Left lung (tissue), 10 donors: ENCODE measurements around the gene PLA2G2F. TPM values are rescaled to one million over a fixed set of nuclear protein-coding genes. Genes with fewer than 3 reads are reported as not detected.

Experiments used
- ATAC-seq: fragments of 200-7000 bp; cut with Tn5 transposase; one replicate; pipeline ENCODE4 v1.9.1; 2020; ENCODE audit warnings: moderate library complexity
- DNase-seq, 4 donors: peaks; one replicate each; pipeline ENCODE4 v3.0.0-alpha.2; 2013 to 2020
- H3K27ac ChIP-seq, 2 donors: fragments of 200-600 bp; sonication (generic) in 1 of 2; one replicate each; pipeline versions ENCODE4 v1.5.0 to v1.8.0; 2020 to 2021
- H3K27me3 ChIP-seq, 2 donors: fragments of 200-600 bp; sonication (generic) in 1 of 2; one replicate each; pipeline versions ENCODE4 v1.5.0 to v1.8.0; 2020 to 2021
- H3K36me3 ChIP-seq, 2 donors: fragments of 200-600 bp; sonication (generic) in 1 of 2; one replicate each; pipeline versions ENCODE4 v1.5.0 to v1.8.0; 2020 to 2021
- H3K4me1 ChIP-seq, 2 donors: fragments of 200-600 bp; one replicate each; pipeline ENCODE4 v1.8.0; 2021
- H3K4me3 ChIP-seq, 2 donors: fragments of 200-600 bp; sonication (generic) in 1 of 2; one replicate each; pipeline versions ENCODE4 v1.5.0 to v1.8.0; 2020 to 2021; ENCODE audit warnings: mild to moderate bottlenecking in 1 of 2
- H3K9me3 ChIP-seq, 2 donors: fragments of 200-600 bp; sonication (generic) in 1 of 2; one replicate each; pipeline versions ENCODE4 v1.5.0 to v1.8.0; 2020 to 2021
- intact Hi-C, 2 donors: fragments of 100-400 bp; cut with DNase I; formaldehyde crosslinking; loops; one replicate each; pipeline versions ENCODE4 v1.11.2 to v1.14.2; 2022
- polyA plus RNA-seq, 6 donors: library from polyadenylated mRNA; unstranded; fragments of 120-200 nt; gene quantifications; one replicate each; pipeline ENCODE4 v1.2.1, GENCODE V29; 2013; ENCODE audit not compliant: insufficient read length in 6 of 6
- total RNA-seq, 2 donors: library from RNA; stranded (reverse); fragmentation: NEBNext Ultra II Directional; extraction: Animal tissue kit (Norgen Biotek cat#: 25700); gene quantifications; one replicate each; pipeline ENCODE4 v1.2.1, GENCODE V29; 2021
- TF ChIP-seq, protein P1 (sequence below), 2 donors: fragments of 200-600 bp; sonication (generic) in 1 of 2; IDR thresholded peaks; one replicate each; pipeline versions ENCODE4 v1.5.0 to v1.8.0; 2021; ENCODE audit warnings: antibody characterized with exemption in 2 of 2
- donor health status: DM: no; HTN: yes; CAD: no.
- donor health status: DM: no; HTN: no; CAD: no.

PLA2G2F gene
- total and polyA plus RNA-seq, 8 donors: not detected

DNA sequence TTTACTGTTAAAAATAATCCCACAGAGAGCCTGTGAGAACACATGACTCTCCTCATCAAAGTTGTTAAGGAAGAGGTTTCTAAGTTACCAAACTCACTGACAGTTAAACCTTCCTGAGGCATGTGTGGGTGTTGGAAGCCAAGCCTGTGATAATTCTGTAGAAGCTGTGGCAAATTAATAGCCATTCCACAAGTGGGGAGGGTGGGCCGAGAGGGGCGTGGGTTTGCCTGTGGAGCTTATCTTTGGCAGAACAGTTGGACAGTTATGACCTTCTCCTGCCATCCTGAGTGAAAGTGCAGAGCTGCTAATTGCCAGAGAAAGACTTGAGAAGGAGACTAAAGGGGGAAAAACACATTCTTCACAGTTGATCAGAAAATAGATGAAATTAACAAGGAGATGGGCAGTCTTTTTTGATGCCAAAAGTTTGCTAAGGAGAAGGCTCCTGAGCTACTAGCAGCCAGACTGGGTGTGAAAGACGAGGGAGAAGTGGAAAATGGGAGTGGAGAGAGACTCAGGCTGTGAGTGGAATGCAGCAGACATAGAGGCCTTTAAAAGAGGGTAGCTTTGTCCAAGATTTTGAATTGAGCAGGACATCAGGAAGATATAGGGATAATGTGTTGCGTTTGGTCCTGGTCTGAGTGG lies 48.8 kb downstream of the PLA2G2F start:
- Histone ChIP-seq H3K27ac (no peak overlapping the region), H3K4me1 (peaks cover 13 to 32% of the 10 kb centered on the region in 2 donors), H3K36me3 (no peaks in the 10 kb centered on the region), H3K27me3 (peaks cover 0 to 41% of the 10 kb centered on the region in 2 donors), H3K9me3 (no peaks in the 10 kb centered on the region), H3K4me3 (no peak overlapping the region)
- DNase-seq: no peak
- ATAC-seq: no peak
- intact Hi-C loops: no loop called here
- TF ChIP-seq, protein P1, sequence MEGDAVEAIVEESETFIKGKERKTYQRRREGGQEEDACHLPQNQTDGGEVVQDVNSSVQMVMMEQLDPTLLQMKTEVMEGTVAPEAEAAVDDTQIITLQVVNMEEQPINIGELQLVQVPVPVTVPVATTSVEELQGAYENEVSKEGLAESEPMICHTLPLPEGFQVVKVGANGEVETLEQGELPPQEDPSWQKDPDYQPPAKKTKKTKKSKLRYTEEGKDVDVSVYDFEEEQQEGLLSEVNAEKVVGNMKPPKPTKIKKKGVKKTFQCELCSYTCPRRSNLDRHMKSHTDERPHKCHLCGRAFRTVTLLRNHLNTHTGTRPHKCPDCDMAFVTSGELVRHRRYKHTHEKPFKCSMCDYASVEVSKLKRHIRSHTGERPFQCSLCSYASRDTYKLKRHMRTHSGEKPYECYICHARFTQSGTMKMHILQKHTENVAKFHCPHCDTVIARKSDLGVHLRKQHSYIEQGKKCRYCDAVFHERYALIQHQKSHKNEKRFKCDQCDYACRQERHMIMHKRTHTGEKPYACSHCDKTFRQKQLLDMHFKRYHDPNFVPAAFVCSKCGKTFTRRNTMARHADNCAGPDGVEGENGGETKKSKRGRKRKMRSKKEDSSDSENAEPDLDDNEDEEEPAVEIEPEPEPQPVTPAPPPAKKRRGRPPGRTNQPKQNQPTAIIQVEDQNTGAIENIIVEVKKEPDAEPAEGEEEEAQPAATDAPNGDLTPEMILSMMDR (IDR thresholded peaks at IDR 0.05): no peak

DNA sequence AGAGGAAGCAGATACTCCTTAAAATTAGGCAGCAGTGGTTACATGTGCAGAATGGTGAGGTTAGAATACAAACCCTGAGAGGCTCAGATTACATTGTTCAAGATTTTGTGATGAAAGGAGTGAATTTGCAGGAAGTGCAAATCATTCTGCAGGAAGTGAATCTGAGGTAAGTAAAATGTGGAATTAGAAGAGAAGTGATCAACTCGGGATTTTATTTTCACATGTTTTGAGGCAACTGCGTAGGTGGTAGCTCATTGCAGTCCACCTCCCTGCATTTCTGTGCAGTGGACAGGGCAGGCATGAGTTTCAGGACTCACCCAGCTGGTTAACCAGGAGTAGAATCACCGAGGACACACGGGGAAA lies 49.3 kb downstream of the PLA2G2F start:
- intact Hi-C loops: no loop called here
- Histone ChIP-seq H3K27me3 (peaks cover 0 to 41% of the 10 kb centered on the region in 2 donors), H3K4me3 (no peak overlapping the region), H3K4me1 (peaks cover 13 to 32% of the 10 kb centered on the region in 2 donors), H3K27ac (no peak overlapping the region), H3K9me3 (no peaks in the 10 kb centered on the region), H3K36me3 (no peaks in the 10 kb centered on the region)
- DNase-seq: no peak
- no peak for ATAC-seq
- TF ChIP-seq, protein P1 (IDR thresholded peaks at IDR 0.05): no peak

DNA sequence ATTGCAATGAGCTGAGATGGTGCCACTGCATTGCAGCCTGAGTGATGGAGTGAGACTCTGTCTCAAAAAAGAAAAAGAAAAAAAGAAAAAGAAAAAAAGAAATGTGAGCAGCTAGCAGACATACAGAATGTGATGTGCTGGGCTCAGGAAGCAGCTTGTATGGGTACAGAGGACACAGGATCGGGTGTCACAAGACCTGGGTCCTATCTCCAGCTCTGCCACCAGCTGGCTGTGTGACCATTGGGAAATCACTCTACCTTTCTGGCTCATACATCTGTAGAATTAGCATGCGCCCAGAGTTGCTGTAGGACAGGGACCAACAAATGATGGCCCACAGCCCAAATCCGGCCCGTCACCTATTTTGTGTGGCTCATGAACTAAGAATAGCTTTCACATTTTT lies 50.5 kb downstream of the PLA2G2F start:
- TF ChIP-seq, protein P1 (IDR thresholded peaks at IDR 0.05): no peak
- Histone ChIP-seq H3K36me3 (no peaks in the 10 kb centered on the region), H3K4me1 (peaks cover 13 to 33% of the 10 kb centered on the region in 2 donors), H3K4me3 (no peak overlapping the region), H3K9me3 (no peaks in the 10 kb centered on the region), H3K27me3 (peaks cover 0 to 40% of the 10 kb centered on the region in 2 donors), H3K27ac (no peak overlapping the region)
- ATAC-seq: no peak
- no peak for DNase-seq
- intact Hi-C loops: no loop called here

DNA sequence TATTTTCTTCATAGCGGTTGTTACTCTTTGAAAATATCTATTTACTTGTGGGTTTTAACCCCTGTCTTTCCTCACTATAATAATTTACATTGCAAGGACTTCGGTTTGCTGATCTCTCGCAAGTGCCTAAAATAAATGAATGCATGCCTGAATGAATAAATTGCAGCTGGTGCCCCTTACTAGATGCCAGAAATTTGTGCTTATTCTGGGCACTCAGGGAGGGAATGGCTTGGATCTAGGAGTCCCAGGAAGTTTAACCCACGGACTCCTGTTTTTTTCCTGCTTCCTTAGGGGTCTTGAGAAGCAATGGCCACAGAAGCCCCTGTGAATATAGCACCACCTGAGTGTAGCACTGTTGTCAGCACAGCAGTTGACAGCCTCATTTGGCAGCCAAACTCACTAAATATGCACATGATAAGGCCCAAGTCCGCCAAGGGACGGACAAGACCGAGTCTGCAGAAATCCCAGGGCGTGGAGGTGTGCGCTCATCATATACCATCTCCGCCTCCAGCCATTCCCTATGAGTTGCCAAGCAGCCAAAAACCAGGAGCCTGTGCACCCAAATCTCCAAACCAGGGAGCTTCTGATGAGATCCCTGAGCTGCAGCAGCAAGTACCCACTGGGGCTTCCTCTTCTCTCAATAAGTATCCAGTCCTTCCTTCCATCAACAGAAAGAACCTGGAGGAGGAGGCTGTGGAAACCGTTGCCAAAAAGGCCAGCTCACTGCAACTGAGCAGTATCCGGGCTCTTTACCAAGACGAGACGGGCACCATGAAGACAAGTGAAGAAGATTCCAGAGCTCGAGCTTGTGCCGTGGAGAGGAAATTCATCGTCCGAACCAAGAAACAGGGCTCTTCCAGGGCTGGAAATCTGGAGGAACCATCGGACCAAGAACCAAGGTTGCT lies 51.4 kb downstream of the PLA2G2F start:
- no peak overlapping the region for H3K4me3 ChIP-seq
- H3K36me3 ChIP-seq: no peaks in the 10 kb centered on the region
- peaks cover 0 to 31% of the 10 kb centered on the region in 2 donors for H3K27me3 ChIP-seq
- DNase-seq: no peak
- ATAC-seq: no peak
- TF ChIP-seq, protein P1 (IDR thresholded peaks at IDR 0.05): no peak
- intact Hi-C loops: no loop called here
- H3K27ac ChIP-seq: no peak overlapping the region
- peaks cover 13 to 30% of the 10 kb centered on the region in 2 donors for H3K4me1 ChIP-seq
- H3K9me3 ChIP-seq: no peaks in the 10 kb centered on the region

DNA sequence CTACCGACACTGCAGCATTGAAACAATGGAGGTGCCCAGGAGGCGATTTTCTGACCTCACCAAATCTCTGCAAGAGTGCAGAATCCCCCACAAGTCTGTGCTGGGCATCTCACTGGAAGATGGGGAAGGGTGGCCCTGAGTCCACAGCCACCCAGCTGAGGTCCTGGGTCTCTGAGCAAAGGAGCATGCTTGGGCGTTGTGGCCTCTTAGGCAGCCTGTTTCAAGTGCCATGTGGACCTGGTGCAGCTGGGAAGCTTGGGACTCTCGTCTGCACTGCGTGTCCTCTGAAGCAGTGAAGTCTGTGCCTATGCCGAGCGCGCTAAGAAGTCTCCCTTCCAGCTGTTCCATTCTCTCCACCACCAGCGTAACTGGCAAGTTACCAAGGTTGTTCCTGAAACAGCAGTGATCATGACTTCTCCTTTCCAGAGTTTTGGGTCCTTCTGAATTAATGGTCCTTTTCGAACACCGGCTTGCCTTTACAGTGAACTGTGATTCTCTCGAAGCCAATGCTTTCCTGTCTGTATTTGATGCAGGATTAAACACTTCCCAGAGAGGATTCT lies 52.2 kb downstream of the PLA2G2F start:
- DNase-seq: no peak
- H3K4me3 ChIP-seq: no peak overlapping the region
- TF ChIP-seq, protein P1 (IDR thresholded peaks at IDR 0.05): no peak
- no peaks in the 10 kb centered on the region for H3K9me3 ChIP-seq
- ATAC-seq: no peak
- peaks cover 13 to 22% of the 10 kb centered on the region in 2 donors for H3K4me1 ChIP-seq
- H3K27me3 ChIP-seq: peaks cover 0 to 23% of the 10 kb centered on the region in 2 donors
- intact Hi-C loops: no loop called here
- no peaks in the 10 kb centered on the region for H3K36me3 ChIP-seq
- no peak overlapping the region for H3K27ac ChIP-seq
